NCI-H1092 treated with DMSO at 0.1 percent for 48 hours (cell line): Measurements from ENCODE around the gene TTLL9.

Experiments
- DNase-seq: peaks from one replicate; lab custom pipeline; 2025; lab: John Stamatoyannopoulos, UW

TTLL9 gene

GRCh38 chr20:31859266-31859997 lies 11.0 kb upstream of the TTLL9 start:
- no peak for DNase-seq

- no peak for DNase-seq
These were observed 10.4 kb upstream of the TTLL9 start for GRCh38 chr20:31859998-31860380.

GRCh38 chr20:31860390-31861134 lies 9.9 kb upstream of the TTLL9 start:
- DNase-seq, result no peak

GRCh38 chr20:31861135-31861384 lies 9.4 kb upstream of the TTLL9 start:
- no peak for DNase-seq

- DNase-seq, result peak; percentile 57
These were observed 8.9 kb upstream of the TTLL9 start for GRCh38 chr20:31861385-31862156.

- no peak for DNase-seq
These were observed 8.3 kb upstream of the TTLL9 start for GRCh38 chr20:31862157-31862470.

GRCh38 chr20:31862506-31862905 lies 7.9 kb upstream of the TTLL9 start:
- DNase-seq, result no peak

GRCh38 chr20:31863296-31864085 lies 6.9 kb upstream of the TTLL9 start:
- DNase-seq, result no peak

GRCh38 chr20:31864521-31865400 lies 5.7 kb upstream of the TTLL9 start:
- DNase-seq, result no peak

- DNase-seq, result no peak
These were observed 4.2 kb upstream of the TTLL9 start for GRCh38 chr20:31866221-31866620.

- no peak for DNase-seq
These were observed 1.4 kb upstream of the TTLL9 start for GRCh38 chr20:31868853-31869672.

- DNase-seq, result no peak
These were observed 827 bp upstream of the TTLL9 start for GRCh38 chr20:31869673-31869941.

- DNase-seq, result no peak
These were observed 538 bp downstream of the TTLL9 start for GRCh38 chr20:31870726-31871617.

GRCh38 chr20:31871618-31871954 lies 1.2 kb downstream of the TTLL9 start:
- no peak for DNase-seq

GRCh38 chr20:31872406-31872805 lies 2.0 kb downstream of the TTLL9 start:
- no peak for DNase-seq

GRCh38 chr20:31875671-31876070 lies 5.2 kb downstream of the TTLL9 start:
- no peak for DNase-seq

- DNase-seq, result no peak
These were observed 7.2 kb downstream of the TTLL9 start for GRCh38 chr20:31877684-31878083.

- DNase-seq, result peak; percentile 89
These were observed 8.9 kb downstream of the TTLL9 start for GRCh38 chr20:31879143-31879987.

- DNase-seq, result no peak
These were observed 11.5 kb downstream of the TTLL9 start for GRCh38 chr20:31881945-31882344.
